ENCODE data around the gene CSF1.

DNA sequence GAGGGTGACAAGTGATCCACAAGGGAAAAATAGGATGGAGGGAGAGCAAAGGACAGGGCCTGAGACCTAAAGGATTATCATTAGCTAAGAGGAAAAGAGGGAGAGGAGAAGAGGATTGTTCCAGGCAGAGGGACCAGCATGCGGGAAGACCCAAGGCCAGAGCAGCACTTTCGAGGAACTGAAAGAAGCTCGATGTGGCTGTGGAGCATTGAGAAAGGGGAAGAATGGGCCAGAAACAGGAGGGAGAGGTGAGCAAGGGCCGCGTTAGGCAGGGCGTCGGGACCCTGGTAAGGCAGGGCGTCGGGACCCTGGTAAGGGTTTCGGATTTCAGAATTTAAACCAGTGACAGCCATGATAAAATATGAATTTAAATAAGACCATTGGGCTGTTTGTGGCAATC lies 22.8 kb upstream of the CSF1 start:
- TF ChIP-seq, protein P1, sequence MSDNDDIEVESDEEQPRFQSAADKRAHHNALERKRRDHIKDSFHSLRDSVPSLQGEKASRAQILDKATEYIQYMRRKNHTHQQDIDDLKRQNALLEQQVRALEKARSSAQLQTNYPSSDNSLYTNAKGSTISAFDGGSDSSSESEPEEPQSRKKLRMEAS (IDR thresholded peaks at IDR 0.05): no peak
- TF ChIP-seq CBX2 (IDR thresholded peaks at IDR 0.05; ENCODE audit: borderline replicate concordance, low read depth) (no peak), SMC3 (IDR thresholded peaks at IDR 0.05) (no peak), RAD21 (conservative IDR thresholded peaks at IDR 0.05 in 1 of 2, IDR thresholded peaks at IDR 0.05 in 1 of 2) (no peak), POLR2AphosphoS2 (conservative IDR thresholded peaks at IDR 0.05; ENCODE audit: low read length) (no peak)
- TF ChIP-seq, protein P2, sequence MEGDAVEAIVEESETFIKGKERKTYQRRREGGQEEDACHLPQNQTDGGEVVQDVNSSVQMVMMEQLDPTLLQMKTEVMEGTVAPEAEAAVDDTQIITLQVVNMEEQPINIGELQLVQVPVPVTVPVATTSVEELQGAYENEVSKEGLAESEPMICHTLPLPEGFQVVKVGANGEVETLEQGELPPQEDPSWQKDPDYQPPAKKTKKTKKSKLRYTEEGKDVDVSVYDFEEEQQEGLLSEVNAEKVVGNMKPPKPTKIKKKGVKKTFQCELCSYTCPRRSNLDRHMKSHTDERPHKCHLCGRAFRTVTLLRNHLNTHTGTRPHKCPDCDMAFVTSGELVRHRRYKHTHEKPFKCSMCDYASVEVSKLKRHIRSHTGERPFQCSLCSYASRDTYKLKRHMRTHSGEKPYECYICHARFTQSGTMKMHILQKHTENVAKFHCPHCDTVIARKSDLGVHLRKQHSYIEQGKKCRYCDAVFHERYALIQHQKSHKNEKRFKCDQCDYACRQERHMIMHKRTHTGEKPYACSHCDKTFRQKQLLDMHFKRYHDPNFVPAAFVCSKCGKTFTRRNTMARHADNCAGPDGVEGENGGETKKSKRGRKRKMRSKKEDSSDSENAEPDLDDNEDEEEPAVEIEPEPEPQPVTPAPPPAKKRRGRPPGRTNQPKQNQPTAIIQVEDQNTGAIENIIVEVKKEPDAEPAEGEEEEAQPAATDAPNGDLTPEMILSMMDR (IDR thresholded peaks at IDR 0.05): no peak

Data from A549 (cell line).